Esophagus muscularis mucosa (tissue), 3 donors: ENCODE results near the gene FBXO8.

Source experiments
- POLR2A ChIP-seq: fragments of 450-650 bp; IDR thresholded peaks from one replicate; pipeline ENCODE4 v1.6.1; 2017; ENCODE audit warnings: antibody characterized with exemption, moderate library complexity, mild to moderate bottlenecking, low read depth
- POLR2AphosphoS5 ChIP-seq, 2 donors: sonication (generic); formaldehyde crosslinking; IDR thresholded peaks; one replicate each; pipeline ENCODE4 v1.6.1; 2017; ENCODE audit warnings: antibody characterized with exemption in 2 of 2
- TF ChIP-seq, protein P1 (sequence below), 3 experiments: fragments of 200-600 bp in 2 of 3; fragments of 450-650 bp in 1 of 3; sonication (generic) in 2 of 3; IDR thresholded peaks; one replicate each; pipeline ENCODE4 v1.5.1; 2017 to 2019; ENCODE audit warnings: antibody characterized with exemption in 3 of 3, mild to moderate bottlenecking in 2 of 3, moderate library complexity in 1 of 3

DNA sequence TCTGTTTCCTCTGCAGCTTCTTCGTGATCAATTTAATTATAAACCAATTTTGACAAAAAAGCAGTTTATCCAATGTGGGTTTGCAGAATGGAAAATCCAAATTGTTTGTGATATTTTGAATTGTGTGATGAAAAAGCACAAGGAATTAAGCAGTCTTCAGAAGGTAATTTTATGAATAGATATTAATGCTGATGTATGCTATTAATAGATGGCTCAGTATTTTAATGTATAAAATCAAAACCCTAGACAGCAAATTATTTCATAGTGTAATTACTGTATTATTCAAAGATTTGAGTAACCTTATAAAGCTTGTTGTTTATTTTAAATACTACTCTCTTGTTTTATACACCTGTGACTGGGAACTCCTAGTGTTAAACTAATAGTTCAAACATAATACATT is 20.2 kb upstream of the FBXO8 start:
- TF ChIP-seq, protein P1, sequence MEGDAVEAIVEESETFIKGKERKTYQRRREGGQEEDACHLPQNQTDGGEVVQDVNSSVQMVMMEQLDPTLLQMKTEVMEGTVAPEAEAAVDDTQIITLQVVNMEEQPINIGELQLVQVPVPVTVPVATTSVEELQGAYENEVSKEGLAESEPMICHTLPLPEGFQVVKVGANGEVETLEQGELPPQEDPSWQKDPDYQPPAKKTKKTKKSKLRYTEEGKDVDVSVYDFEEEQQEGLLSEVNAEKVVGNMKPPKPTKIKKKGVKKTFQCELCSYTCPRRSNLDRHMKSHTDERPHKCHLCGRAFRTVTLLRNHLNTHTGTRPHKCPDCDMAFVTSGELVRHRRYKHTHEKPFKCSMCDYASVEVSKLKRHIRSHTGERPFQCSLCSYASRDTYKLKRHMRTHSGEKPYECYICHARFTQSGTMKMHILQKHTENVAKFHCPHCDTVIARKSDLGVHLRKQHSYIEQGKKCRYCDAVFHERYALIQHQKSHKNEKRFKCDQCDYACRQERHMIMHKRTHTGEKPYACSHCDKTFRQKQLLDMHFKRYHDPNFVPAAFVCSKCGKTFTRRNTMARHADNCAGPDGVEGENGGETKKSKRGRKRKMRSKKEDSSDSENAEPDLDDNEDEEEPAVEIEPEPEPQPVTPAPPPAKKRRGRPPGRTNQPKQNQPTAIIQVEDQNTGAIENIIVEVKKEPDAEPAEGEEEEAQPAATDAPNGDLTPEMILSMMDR (IDR thresholded peaks at IDR 0.05) = no peak
- TF ChIP-seq POLR2A (no peak), POLR2AphosphoS5 (IDR thresholded peaks at IDR 0.05) (no peak)
